IMR-90 (cell line): ENCODE results near the gene HSPB9. TPM values are rescaled to one million over a fixed set of nuclear protein-coding genes. Genes with fewer than 3 reads are reported as not detected.

Experiments used
- ATAC-seq: fragments of 200-7000 bp; cut with Tn5 transposase; 2 replicates; pipeline ENCODE4 v1.9.1; 2020; ENCODE audit warnings: low read depth, mild to moderate bottlenecking, moderate library complexity
- BruUV-seq: library from RNA; stranded (reverse); fragments of 400-500 nt; replicated peaks from 2 replicates; lab custom pipeline; 2021; lab: Mats Ljungman, UMichigan
- CTCF ChIA-PET: fragments of 300-600 bp; formaldehyde crosslinking; extraction: SDS; loops from one replicate; lab custom pipeline; 2021; ENCODE audit warnings: antibody characterized with exemption; lab: Yijun Ruan, JAX
- POLR2A ChIA-PET: fragments of 300-600 bp; sonication (Branson Sonifier 250); formaldehyde crosslinking; loops from one replicate; lab custom pipeline; 2022; ENCODE audit warnings: antibody characterized with exemption; ENCODE audit not compliant: unreplicated experiment; lab: Charles Lee
- DNase-seq: peaks from one replicate; pipeline ENCODE4 v3.0.0; 2013
- H2AFZ ChIP-seq: replicated peaks from 2 replicates; pipeline ENCODE3; 2013; ENCODE audit warnings: low read length, mild to moderate bottlenecking; ENCODE audit not compliant: poor library complexity
- H2AK5ac ChIP-seq: 2 replicates; pipeline ENCODE4 v1.6.1; 2013; ENCODE audit warnings: low read depth, low read length, inconsistent platforms
- H2AK9ac ChIP-seq: replicated peaks from 2 replicates; pipeline ENCODE3; 2013; ENCODE audit warnings: mild to moderate bottlenecking, low read depth, low read length, moderate library complexity; ENCODE audit not compliant: poor library complexity
- H2BK120ac ChIP-seq: 2 replicates; pipeline ENCODE4 v1.6.1; 2013; ENCODE audit warnings: low read depth, low read length, inconsistent platforms
- H2BK15ac ChIP-seq: 3 replicates; pipeline ENCODE4 v1.6.1; 2013; ENCODE audit warnings: low read depth, low read length, inconsistent platforms
- H2BK20ac ChIP-seq: 2 replicates; pipeline ENCODE4 v1.6.1; 2013; ENCODE audit warnings: low read depth, mild to moderate bottlenecking, inconsistent platforms, low read length, moderate library complexity
- H2BK5ac ChIP-seq: 2 replicates; pipeline ENCODE4 v1.6.1; 2013; ENCODE audit warnings: mild to moderate bottlenecking, low read depth, low read length, inconsistent platforms; ENCODE audit not compliant: poor library complexity, severe bottlenecking
- H3K14ac ChIP-seq: replicated peaks from 2 replicates; pipeline ENCODE4 v1.6.1; 2013; ENCODE audit warnings: low read depth, low read length, inconsistent platforms
- H3K18ac ChIP-seq: 2 replicates; pipeline ENCODE4 v1.6.1; 2013; ENCODE audit warnings: low read depth, low read length, control low read depth
- H3K23ac ChIP-seq: 2 replicates; pipeline ENCODE4 v1.6.1; 2013; ENCODE audit warnings: low read depth, low read length, inconsistent platforms
- H3K27ac ChIP-seq: 2 replicates; pipeline ENCODE4 v1.5.1; 2013; ENCODE audit warnings: mild to moderate bottlenecking, control low read depth, low read length; ENCODE audit not compliant: insufficient read depth
- H3K27me3 ChIP-seq: 2 replicates; pipeline ENCODE4 v1.6.1; 2013; ENCODE audit warnings: low read length; ENCODE audit not compliant: control insufficient read depth, insufficient read depth
- H3K36me3 ChIP-seq: 2 replicates; pipeline ENCODE4 v1.6.1; 2013; ENCODE audit warnings: low read length, mixed read lengths; ENCODE audit not compliant: control insufficient read depth, insufficient read depth
- H3K4ac ChIP-seq: 2 replicates; pipeline ENCODE4 v1.6.1; 2013; ENCODE audit warnings: low read depth, low read length, inconsistent platforms
- H3K4me1 ChIP-seq: 2 replicates; pipeline ENCODE4 v1.6.1; 2013; ENCODE audit warnings: low read length, mixed read lengths; ENCODE audit not compliant: control insufficient read depth, insufficient read depth
- H3K4me2 ChIP-seq: 2 replicates; pipeline ENCODE4 v1.6.1; 2013; ENCODE audit warnings: low read depth, mild to moderate bottlenecking, control low read depth, low read length, moderate library complexity
- H3K4me3 ChIP-seq: 2 replicates; pipeline ENCODE4 v1.5.1; 2013; ENCODE audit warnings: low read depth, mild to moderate bottlenecking, control low read depth, low read length, moderate library complexity; ENCODE audit not compliant: insufficient read depth
- H3K56ac ChIP-seq: 2 replicates; pipeline ENCODE4 v1.6.1; 2013; ENCODE audit warnings: low read length, inconsistent platforms; ENCODE audit not compliant: insufficient read depth; ENCODE audit errors: extremely low read depth
- H3K79me1 ChIP-seq, 2 experiments: 2 replicates each; pipeline ENCODE4 v1.6.1; 2013; ENCODE audit warnings: low read length in 2 of 2, inconsistent platforms in 1 of 2, low read depth in 1 of 2
- H3K9ac ChIP-seq: 2 replicates; pipeline ENCODE4 v1.6.1; 2013; ENCODE audit warnings: low read depth, low read length, control low read depth
- H3K9me1 ChIP-seq: 2 replicates; pipeline ENCODE4 v1.6.1; 2013; ENCODE audit warnings: low read length, inconsistent platforms; ENCODE audit not compliant: insufficient read depth
- H3K9me3 ChIP-seq: 2 replicates; pipeline ENCODE4 v1.6.1; 2013; ENCODE audit warnings: low read length; ENCODE audit not compliant: control insufficient read depth, insufficient read depth
- H4K20me1 ChIP-seq: 2 replicates; pipeline ENCODE4 v1.6.1; 2013; ENCODE audit warnings: low read length, inconsistent platforms; ENCODE audit not compliant: insufficient read depth
- H4K5ac ChIP-seq: 2 replicates; pipeline ENCODE4 v1.6.1; 2013; ENCODE audit warnings: mild to moderate bottlenecking, low read depth, low read length, control low read depth
- H4K8ac ChIP-seq, 2 experiments: 2 replicates each; pipeline ENCODE4 v1.6.1; 2013; ENCODE audit warnings: low read depth in 2 of 2, low read length in 2 of 2, control low read depth in 1 of 2, inconsistent platforms in 1 of 2
- H4K91ac ChIP-seq: 2 replicates; pipeline ENCODE4 v1.6.1; 2013; ENCODE audit warnings: low read depth, low read length, inconsistent platforms; ENCODE audit not compliant: insufficient read depth
- BHLHE40 ChIP-seq: fragments of 150-350 bp; IDR thresholded peaks from 2 replicates; pipeline ENCODE4 v1.6.1; 2016; ENCODE audit warnings: mild to moderate bottlenecking, low read depth, low read length
- CEBPB ChIP-seq: IDR thresholded peaks from 2 replicates; pipeline ENCODE4 v1.6.1; 2012; ENCODE audit warnings: low read depth, low read length, improper control_type of control experiment
- MXI1 ChIP-seq: IDR thresholded peaks from 2 replicates; pipeline ENCODE4 v1.6.1; 2012; ENCODE audit warnings: low read depth, mild to moderate bottlenecking, low read length, moderate library complexity, borderline replicate concordance
- POLR2A ChIP-seq: IDR thresholded peaks from 2 replicates; pipeline ENCODE4 v1.6.1; 2012; ENCODE audit warnings: mild to moderate bottlenecking, low read depth, low read length
- RAD21 ChIP-seq: IDR thresholded peaks from 2 replicates; pipeline ENCODE4 v1.6.1; 2012; ENCODE audit warnings: low read length, improper control_type of control experiment
- RFX5 ChIP-seq: IDR thresholded peaks from 2 replicates; pipeline ENCODE4 v1.8.0; 2012; ENCODE audit warnings: low read depth, mild to moderate bottlenecking, low read length, moderate library complexity
- USF2 ChIP-seq: fragments of 150-350 bp; IDR thresholded peaks from 2 replicates; pipeline ENCODE4 v1.6.1; 2017; ENCODE audit warnings: mild to moderate bottlenecking, antibody characterized with exemption, low read length, low read depth
- WGBS, 2 experiments: methylation state at CpG; one replicate each; pipeline versions ENCODE4 v1.1.5 to v1.1.7; 2013; ENCODE audit warnings: missing lambda C conversion rate in 2 of 2; ENCODE audit not compliant: insufficient read length in 1 of 2; ENCODE audit errors: extremely low coverage in 2 of 2; 5-methylcytosine and 5-hydroxymethylcytosine counted together
- dilution Hi-C: fragments of 300-500 bp; cut with HindIII; formaldehyde crosslinking; loops from one replicate; pipeline ENCODE4 v1.14.3; 2018; ENCODE audit warnings: low sequenced_read_pairs; ENCODE audit not compliant: unreplicated experiment
- in situ Hi-C: fragments of 300-500 bp; cut with MboI; formaldehyde crosslinking; loops from 3 replicates; pipeline ENCODE4 v1.14.3; 2019; ENCODE audit warnings: low sequenced_read_pairs, inconsistent platforms, mixed read lengths
- intact Hi-C: fragments of 100-400 bp; cut with micrococcal nuclease; formaldehyde crosslinking; loops from 2 replicates; pipeline ENCODE4 v1.10.0; 2022
- polyA plus RNA-seq, 3 experiments: library from polyadenylated mRNA; depleted of rRNA; stranded (reverse); fragments of >200 nt; gene quantifications; 2 replicates each; pipeline ENCODE4 v1.2.3, GENCODE V29; 2012; ENCODE audit warnings: low replicate concordance in 1 of 3
- total RNA-seq: library from RNA; depleted of rRNA; stranded (reverse); fragments of >200 nt; gene quantifications from 2 replicates; pipeline ENCODE4 v1.2.3, GENCODE V29; 2012

Gene HSPB9
- total and polyA plus RNA-seq, 2 of the 4 experiments (the other 2 are of a cell fraction), result not detected

GRCh38 chr17:42165751-42166150 lies 43.1 kb downstream of the HSPB9 start:
- 0 out of 2 replicates have a peak, but pooled peaks cover 3% of the 10 kb centered on the region for H3K9me1 ChIP-seq
- in situ Hi-C loops (no loop called here), intact Hi-C loops (no loop called here), dilution Hi-C loops (no loop called here)
- H2BK120ac ChIP-seq, result no peak overlapping the region
- H3K4ac ChIP-seq, result no peak overlapping the region
- no peak overlapping the region for H4K5ac ChIP-seq
- no peak overlapping the region for H2BK5ac ChIP-seq
- H3K14ac ChIP-seq, result no peak overlapping the region
- H4K8ac ChIP-seq, result no peak overlapping the region
- no peaks in the 10 kb centered on the region for H3K36me3 ChIP-seq
- H3K9ac ChIP-seq, result no peak overlapping the region
- H2BK15ac ChIP-seq, result no peak overlapping the region
- no peak overlapping the region for H3K56ac ChIP-seq
- no peak overlapping the region for H3K27ac ChIP-seq
- TF ChIP-seq USF2 (no peak), RFX5 (no peak), CEBPB (no peak), BHLHE40 (no peak), POLR2A (no peak), RAD21 (no peak), MXI1 (no peak)
- no peaks in the 10 kb centered on the region; the same call in 1 of the 2 replicates for H3K4me1 ChIP-seq
- ChIA-PET POLR2A (no interaction called here), CTCF (no interaction called here)
- H3K27me3 ChIP-seq, result peaks cover 14% of the 10 kb centered on the region
- no peak overlapping the region for H3K4me2 ChIP-seq
- BruUV-seq, result no TSS peak
- no peak overlapping the region for H2AK5ac ChIP-seq
- H4K20me1 ChIP-seq, result no peaks in the 10 kb centered on the region
- H4K91ac ChIP-seq, result no peak overlapping the region
- WGBS, 2 experiments, result 73% methylated on average over 2 of the region's 6 CpGs; no CpG with 5 or more reads in 1 of the 2 experiments
- H3K79me1 ChIP-seq, result no peaks in the 10 kb centered on the region
- no peak for DNase-seq
- H3K9me3 ChIP-seq, result no peaks in the 10 kb centered on the region
- H3K4me3 ChIP-seq, result no peak overlapping the region
- no peak overlapping the region for H2BK20ac ChIP-seq
- H3K23ac ChIP-seq, result no peak overlapping the region
- ATAC-seq, result no peak
- H3K18ac ChIP-seq, result no peak overlapping the region
- no peak overlapping the region for H2AK9ac ChIP-seq
- no peak overlapping the region for H2AFZ ChIP-seq
